GM12892 (cell line): ENCODE measurements around the gene CHRNA1.

ENCODE experiments used
- DNase-seq: peaks from one replicate; pipeline ENCODE4 v3.0.0; 2011; ENCODE audit not compliant: insufficient read length
- FAIRE-seq: peaks from 2 replicates; lab custom pipeline; 2011; peaks lifted over from hg19 to GRCh38; lab: Jason Lieb, UNC
- POLR2A ChIP-seq: IDR thresholded peaks from 2 replicates; pipeline ENCODE4 v1.6.1; 2011; ENCODE audit warnings: low read depth, low read length, control low read depth
- POLR2AphosphoS5 ChIP-seq: IDR thresholded peaks from 2 replicates; pipeline ENCODE4 v1.6.1; 2011; ENCODE audit warnings: low read depth, low read length, control low read depth
- TAF1 ChIP-seq: IDR thresholded peaks from 2 replicates; pipeline ENCODE4 v1.6.1; 2011; ENCODE audit warnings: low read depth, mild to moderate bottlenecking, control low read depth, low read length, borderline replicate concordance

CHRNA1 gene

DNA sequence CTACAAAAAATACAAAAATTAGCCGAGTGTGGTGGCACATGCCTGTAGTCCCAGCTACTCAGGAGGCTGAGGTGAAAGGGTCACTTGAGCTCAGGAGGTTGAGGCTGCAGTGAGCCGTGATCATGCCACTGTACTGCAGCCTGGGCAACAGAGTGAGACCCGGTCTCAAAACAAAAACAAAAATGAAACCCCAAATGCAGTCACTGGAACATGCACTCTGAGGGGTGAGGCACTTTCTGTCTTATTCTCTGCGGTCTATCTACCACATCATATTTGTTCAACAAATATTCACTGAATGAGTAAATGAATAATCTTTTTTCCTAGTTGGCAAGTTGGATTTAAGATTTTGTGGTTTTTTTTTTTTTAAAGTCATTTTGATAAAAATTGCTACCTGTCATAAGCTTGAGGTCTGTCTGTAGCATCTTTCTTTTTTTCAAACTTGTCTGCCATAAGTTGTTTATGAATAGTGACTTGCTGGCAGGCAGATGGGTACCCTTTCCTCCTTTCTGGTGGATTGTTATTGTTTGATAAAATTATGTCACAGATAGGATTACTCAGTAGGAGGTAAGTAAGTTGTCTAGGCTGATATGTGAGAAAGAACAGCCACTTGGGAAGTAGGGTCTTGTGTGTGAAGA, 11.8 kb downstream of the CHRNA1 start:
- FAIRE-seq (peak; percentile 69), DNase-seq (no peak)
- TF ChIP-seq TAF1 (no peak), POLR2AphosphoS5 (no peak), POLR2A (no peak)

DNA sequence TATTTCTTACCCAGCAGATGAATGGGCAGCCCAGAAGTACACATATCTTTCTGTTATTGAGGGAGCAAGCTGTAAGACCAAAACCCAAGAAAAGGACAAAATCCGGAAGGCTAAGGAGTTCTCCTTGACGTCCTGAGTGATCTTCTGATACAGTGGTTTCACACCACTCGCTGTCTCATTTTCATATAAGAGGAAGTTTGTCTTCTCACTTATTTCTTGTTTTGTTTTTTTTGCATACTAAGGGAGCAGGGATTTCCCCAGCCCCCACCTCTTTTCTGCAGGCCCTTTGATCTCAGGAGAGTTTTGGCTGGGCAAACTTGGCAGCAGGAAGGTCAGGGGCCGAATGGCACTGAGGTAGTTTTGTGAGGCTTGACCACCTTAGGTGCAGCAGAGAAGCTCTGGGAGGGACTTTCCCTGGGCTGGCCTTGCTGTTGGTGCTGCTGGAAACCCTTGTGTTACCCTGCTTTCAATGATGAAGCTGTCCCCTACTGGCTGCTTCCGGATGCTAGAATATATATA, 13.3 kb downstream of the CHRNA1 start:
- DNase-seq = no peak
- peak; percentile 56 for FAIRE-seq
- TF ChIP-seq TAF1 (no peak), POLR2AphosphoS5 (no peak), POLR2A (no peak)

DNA sequence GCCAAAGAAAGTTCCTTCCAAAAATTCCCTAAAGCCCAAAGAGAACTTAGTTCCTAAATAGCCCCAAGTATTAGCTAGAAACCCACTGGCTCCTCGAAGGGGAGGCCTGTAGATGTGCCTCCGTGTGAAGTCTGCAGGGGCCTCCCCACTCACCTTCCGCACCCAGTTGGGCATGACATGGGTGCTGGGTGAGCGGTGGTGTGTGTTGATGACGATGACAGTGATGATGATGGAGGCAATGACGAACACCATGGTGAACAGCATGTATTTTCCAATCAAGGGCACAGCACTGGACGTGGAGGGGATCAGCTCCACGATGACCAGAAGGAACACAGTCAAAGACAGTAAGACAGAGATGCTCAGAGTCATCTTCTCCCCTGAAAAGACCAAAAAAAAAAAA, 14.5 kb downstream of the CHRNA1 start:
- no peak for FAIRE-seq
- TF ChIP-seq POLR2A = no peak
- no peak for TF ChIP-seq TAF1
- TF ChIP-seq POLR2AphosphoS5 = no peak
- DNase-seq = no peak

DNA sequence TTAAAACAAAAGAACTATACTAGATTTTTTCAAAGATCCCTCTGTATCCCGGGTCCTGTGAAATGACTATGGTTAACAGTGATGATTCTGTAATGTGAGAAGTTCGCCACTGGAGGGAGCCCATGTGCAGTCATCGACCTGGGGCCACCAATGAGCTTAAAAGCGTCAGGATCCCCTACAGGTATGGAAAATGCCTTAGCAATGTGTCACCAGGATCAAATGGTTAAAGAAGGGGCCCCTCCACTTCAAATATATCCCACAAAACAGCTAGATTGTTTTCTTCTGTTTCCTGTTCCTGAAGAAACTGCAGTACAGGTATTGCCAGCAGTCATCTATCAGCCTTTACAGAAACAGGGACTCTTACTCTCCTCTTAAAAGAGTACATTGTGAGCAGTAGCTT, 15.3 kb downstream of the CHRNA1 start:
- FAIRE-seq (peak; percentile 77), DNase-seq (no peak)
- TF ChIP-seq TAF1 = no peak

DNA sequence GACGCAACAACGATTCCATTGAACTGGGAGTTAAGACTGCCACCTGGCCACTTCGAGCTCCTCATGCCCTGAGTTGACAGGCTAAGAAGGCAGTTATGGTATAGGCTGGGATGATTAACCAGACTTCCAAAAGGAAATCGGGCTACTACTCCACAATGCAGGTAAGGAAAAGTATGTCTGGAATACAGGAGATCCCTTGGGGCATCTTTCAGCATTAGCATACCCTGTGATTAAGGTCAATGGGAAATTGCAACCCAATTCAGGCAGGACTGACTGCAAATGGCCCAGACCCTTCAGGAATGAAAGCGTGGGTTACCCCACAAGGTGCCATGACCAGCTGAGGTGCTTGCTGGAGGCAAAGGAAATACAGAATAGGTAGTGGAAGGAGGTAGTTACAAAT, 19.1 kb downstream of the CHRNA1 start:
- no peak for FAIRE-seq
- no peak for TF ChIP-seq POLR2AphosphoS5
- TF ChIP-seq TAF1 = no peak
- no peak for TF ChIP-seq POLR2A
- DNase-seq = no peak

DNA sequence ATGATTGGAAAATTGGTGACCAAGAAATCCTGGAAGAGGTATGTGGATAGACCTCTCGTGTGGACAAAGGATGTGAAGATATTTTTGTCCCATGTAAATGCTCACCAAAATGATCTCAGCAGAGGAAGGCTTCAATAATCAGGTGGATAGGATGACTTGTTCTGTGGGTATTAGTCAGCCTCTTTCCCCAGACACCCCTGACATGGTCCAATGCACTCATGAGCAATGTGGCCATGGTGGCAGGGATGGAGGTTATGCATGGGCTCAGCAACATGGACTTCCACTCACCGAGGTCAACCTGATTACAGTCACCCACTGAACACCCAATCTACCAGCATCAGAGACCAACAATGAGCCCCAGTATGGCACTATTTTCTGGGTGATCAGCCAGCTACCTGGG, 20.2 kb downstream of the CHRNA1 start:
- no peak for TF ChIP-seq TAF1
- TF ChIP-seq POLR2A = no peak
- no peak for TF ChIP-seq POLR2AphosphoS5
- FAIRE-seq (no peak), DNase-seq (no peak)

DNA sequence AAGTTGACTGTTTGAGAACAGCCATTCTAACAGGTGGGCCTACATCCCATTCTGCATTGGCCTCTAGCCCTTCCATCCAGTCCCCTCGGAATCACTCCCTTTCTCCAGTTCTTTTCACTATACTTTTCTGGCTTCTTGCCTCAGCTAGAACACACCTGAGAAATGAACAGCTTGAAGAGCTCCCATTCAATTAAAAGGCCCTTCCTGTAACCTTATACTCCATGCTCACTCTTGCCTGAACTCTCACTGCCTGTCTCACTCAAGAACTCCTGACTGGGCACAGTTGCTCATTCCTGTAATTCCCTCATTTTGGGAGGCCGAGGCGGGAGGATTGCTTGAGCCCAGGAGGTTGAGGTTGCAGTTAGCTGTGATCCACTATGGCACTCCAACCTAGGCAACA, 23.6 kb downstream of the CHRNA1 start:
- no peak for DNase-seq
- TF ChIP-seq POLR2AphosphoS5 = no peak
- TF ChIP-seq POLR2A = no peak
- TF ChIP-seq TAF1 = no peak
- no peak for FAIRE-seq

DNA sequence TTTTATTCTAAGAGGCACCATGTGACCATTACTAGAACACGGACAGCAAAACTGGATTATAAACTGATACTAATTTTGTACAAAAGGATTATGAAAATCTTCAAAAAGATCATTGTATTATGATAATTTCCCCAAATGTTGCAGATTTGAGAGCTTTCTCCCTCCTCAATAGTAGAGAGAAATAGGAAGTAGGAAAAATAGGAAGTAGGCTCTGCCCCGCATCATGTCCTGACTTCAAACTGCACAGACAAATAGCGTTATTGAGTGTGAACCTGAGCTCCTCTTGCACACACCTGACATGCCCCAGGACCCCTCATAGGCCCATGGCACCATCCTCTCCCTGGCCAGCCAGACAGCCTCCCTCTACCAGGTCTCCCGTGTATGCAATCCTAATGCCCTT, 25.4 kb downstream of the CHRNA1 start:
- FAIRE-seq (no peak), DNase-seq (no peak)
- TF ChIP-seq TAF1 = no peak
- no peak for TF ChIP-seq POLR2A
- TF ChIP-seq POLR2AphosphoS5 = no peak

DNA sequence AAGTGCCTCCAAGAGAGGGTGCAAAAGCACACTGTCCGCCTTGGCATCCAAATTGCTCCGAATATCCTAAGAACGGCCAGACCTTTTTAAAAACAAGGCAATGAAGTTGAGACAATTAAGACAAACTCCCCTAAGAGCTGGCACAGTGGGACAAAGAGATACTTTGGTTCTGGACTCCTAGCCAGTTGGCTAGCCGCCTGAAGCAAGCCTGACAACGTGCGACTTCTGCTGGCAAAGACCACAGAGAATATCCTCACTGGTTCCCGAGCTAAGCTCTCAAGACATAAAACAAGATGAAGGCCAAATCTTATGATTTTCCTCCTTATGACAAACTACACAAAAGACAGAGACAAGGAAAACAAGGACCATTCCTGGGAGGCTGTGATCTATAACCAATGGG, 32.7 kb downstream of the CHRNA1 start:
- DNase-seq = no peak
- no peak for FAIRE-seq
- TF ChIP-seq POLR2A (no peak), TAF1 (no peak), POLR2AphosphoS5 (no peak)

DNA sequence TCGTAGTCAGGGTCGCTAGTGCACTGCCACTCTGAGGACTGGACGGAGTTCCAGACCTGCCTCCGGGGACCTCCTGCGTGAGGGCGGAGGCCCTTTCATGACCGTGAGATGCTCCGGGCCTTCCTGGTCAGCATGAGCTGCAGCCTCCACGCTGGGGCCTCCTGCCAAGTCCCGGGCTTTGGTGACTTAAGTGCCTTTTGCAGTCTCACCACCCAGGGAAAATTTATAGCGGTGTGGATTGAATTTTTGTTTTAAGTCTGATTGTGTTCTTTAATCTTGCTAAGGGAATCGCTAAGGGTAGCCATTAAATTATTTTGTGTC, 33.6 kb downstream of the CHRNA1 start:
- FAIRE-seq (no peak), DNase-seq (no peak)
- TF ChIP-seq POLR2AphosphoS5 (no peak), POLR2A (no peak), TAF1 (no peak)

DNA sequence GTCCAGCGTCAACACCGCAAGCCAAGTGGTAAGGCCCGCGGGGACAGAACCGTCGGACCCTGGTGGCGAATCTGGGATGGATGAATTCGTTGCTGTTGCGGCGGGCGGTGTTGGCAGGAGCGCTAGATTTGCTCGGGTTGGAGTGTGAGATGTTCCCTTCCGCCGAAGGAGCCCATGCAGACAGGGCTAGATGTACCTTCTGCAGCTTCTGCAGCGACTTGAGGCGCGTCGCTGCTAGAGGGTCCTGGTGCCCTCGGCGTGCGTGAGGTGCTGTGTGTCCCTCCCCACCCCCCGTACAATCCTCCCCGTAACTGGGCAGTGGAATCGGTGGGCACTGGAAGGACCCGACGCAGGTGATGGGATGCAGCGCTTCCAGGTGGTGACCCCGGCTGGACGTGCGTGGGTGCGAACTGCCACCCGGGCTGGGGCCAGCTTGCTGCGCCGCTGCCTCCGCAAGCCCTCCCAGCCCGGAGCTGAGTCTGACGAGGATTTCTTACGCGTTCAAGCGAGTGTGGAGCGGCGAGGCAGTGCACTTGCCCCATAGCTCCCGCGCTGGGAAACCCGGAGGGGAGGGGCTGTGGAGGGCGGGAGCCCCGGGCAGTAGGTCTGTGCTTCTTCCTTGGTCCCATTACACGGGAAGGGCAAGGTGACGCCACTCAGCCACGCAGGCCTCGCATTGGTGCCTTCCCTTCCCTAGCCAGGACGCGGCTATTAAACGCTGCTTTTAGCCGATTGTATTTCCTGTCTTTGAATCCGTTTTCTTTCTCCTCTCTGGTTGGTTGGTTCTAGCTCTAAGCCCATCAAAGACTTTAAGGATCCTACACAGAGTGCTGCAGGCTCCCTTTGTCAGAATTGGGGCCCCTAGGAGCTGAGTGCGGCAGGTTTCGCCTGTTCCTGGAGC, 34.2 kb downstream of the CHRNA1 start:
- no peak for DNase-seq
- no peak for TF ChIP-seq POLR2A
- TF ChIP-seq POLR2AphosphoS5 = no peak
- no peak for TF ChIP-seq TAF1

DNA sequence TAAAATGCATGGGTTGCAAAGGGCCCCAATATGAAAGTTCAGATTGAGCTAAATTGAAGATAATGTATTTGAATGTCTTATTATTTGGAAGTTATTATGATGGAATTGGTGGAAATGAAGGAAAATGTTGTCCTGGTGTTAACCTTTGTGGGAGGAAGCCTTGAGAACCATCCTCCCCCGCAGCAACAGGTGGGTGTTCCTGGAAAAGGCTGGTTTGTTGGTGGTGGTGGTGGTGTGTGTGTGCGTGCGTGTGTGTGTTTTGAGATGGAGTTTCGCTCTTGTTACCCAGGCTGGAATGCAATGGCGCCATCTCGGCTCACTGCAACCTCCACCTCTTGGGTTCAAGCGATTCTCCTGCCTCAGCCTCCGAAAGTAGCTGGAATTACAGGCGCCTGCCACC, 36.2 kb downstream of the CHRNA1 start:
- DNase-seq = no peak
- no peak for FAIRE-seq
- TF ChIP-seq TAF1 (no peak), POLR2A (no peak), POLR2AphosphoS5 (no peak)

More for the DNA sequence above, 34.2 kb downstream of the CHRNA1 start:
- no peak for FAIRE-seq
